Breast epithelium (tissue), 3 donors: ENCODE results near the gene SMPDL3B.

Source experiments
- POLR2A ChIP-seq: fragments of 450-650 bp; IDR thresholded peaks from one replicate; pipeline ENCODE4 v1.6.1; 2016; ENCODE audit warnings: antibody characterized with exemption, mild to moderate bottlenecking, moderate library complexity
- POLR2AphosphoS5 ChIP-seq, 3 donors: sonication (generic); formaldehyde crosslinking; IDR thresholded peaks; one replicate each; pipeline ENCODE4 v1.6.1; 2017; ENCODE audit warnings: antibody characterized with exemption in 3 of 3
- TF ChIP-seq, protein P1 (sequence below), 3 donors: fragments of 450-650 bp; IDR thresholded peaks; one replicate each; pipeline ENCODE4 v1.5.1; 2016 to 2017; ENCODE audit warnings: antibody characterized with exemption in 3 of 3, mild to moderate bottlenecking in 3 of 3, moderate library complexity in 3 of 3

DNA sequence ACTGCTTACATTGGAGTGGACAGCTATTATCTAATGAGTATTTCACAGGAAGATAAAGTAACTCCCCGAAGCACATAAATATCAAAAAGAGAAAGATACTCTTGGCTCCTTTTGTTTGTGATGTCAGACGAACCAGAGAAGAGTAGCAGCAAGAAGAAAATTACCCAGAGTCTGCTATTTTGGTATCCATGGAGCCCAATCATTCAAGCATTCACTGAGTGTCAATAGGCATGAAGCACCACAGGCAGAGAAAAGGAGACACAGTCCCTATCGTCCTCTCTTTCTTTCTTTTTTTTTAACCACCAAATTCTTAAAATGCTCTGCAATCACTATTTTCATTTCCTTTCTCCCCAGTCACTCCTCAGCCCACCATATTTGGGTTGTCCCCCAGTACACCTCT, 40.3 kb upstream of the SMPDL3B start:
- TF ChIP-seq, protein P1, sequence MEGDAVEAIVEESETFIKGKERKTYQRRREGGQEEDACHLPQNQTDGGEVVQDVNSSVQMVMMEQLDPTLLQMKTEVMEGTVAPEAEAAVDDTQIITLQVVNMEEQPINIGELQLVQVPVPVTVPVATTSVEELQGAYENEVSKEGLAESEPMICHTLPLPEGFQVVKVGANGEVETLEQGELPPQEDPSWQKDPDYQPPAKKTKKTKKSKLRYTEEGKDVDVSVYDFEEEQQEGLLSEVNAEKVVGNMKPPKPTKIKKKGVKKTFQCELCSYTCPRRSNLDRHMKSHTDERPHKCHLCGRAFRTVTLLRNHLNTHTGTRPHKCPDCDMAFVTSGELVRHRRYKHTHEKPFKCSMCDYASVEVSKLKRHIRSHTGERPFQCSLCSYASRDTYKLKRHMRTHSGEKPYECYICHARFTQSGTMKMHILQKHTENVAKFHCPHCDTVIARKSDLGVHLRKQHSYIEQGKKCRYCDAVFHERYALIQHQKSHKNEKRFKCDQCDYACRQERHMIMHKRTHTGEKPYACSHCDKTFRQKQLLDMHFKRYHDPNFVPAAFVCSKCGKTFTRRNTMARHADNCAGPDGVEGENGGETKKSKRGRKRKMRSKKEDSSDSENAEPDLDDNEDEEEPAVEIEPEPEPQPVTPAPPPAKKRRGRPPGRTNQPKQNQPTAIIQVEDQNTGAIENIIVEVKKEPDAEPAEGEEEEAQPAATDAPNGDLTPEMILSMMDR (IDR thresholded peaks at IDR 0.05), result no peak
- TF ChIP-seq POLR2A, result no peak
- no peak for TF ChIP-seq POLR2AphosphoS5 (IDR thresholded peaks at IDR 0.05)
